MM.1S (cell line): ENCODE data around the gene PRAMEF13.
"Not testable (repeated sequence)": the region's sequence is repeated elsewhere in the genome, so short reads cannot be mapped to it uniquely, and the experiment has no call there.

ENCODE experiments used
- DNase-seq: peaks from one replicate; pipeline ENCODE4 v3.0.0-alpha.2; 2015
- H2AFZ ChIP-seq: fragments of 300-600 bp; sonication (generic); 2 replicates; pipeline ENCODE4 v1.6.0; 2016; ENCODE audit warnings: antibody characterized with exemption, low read length
- H3F3A ChIP-seq: fragments of 300-600 bp; sonication (generic); 2 replicates; pipeline ENCODE4 v1.6.1; 2016; ENCODE audit warnings: mild to moderate bottlenecking, antibody characterized with exemption, low read length, moderate library complexity, mixed read lengths; ENCODE audit not compliant: insufficient read depth
- H3K27ac ChIP-seq: fragments of 300-600 bp; sonication (generic); 2 replicates; pipeline ENCODE4 v1.5.1; 2016; ENCODE audit warnings: mild to moderate bottlenecking, low read length
- H3K27me3 ChIP-seq: fragments of 300-600 bp; sonication (generic); replicated peaks from 2 replicates; pipeline ENCODE4 v1.6.0; 2016; ENCODE audit warnings: low read length; ENCODE audit not compliant: insufficient read depth
- H3K36me3 ChIP-seq: fragments of 300-600 bp; sonication (generic); replicated peaks from 2 replicates; pipeline ENCODE4 v1.6.1; 2016; ENCODE audit warnings: mild to moderate bottlenecking, low read length, mixed read lengths; ENCODE audit not compliant: insufficient read depth
- H3K4me1 ChIP-seq: fragments of 300-600 bp; sonication (generic); 2 replicates; pipeline ENCODE4 v1.6.1; 2016; ENCODE audit warnings: low read length, mixed read lengths
- H3K4me2 ChIP-seq: fragments of 300-600 bp; sonication (generic); 2 replicates; pipeline ENCODE4 v1.6.0; 2016; ENCODE audit warnings: low read depth, low read length
- H3K4me3 ChIP-seq: fragments of 300-600 bp; sonication (generic); 2 replicates; pipeline ENCODE4 v1.5.1; 2016; ENCODE audit warnings: low read length, mixed read lengths
- H3K79me2 ChIP-seq: fragments of 300-600 bp; sonication (generic); 2 replicates; pipeline ENCODE4 v1.6.1; 2016; ENCODE audit warnings: mixed run types, low read length, mixed read lengths
- H3K9ac ChIP-seq: fragments of 300-600 bp; sonication (generic); 2 replicates; pipeline ENCODE4 v1.6.1; 2016; ENCODE audit warnings: low read length, mixed read lengths
- H3K9me2 ChIP-seq: fragments of 300-600 bp; sonication (generic); replicated peaks from 2 replicates; pipeline ENCODE4 v1.6.1; 2016; ENCODE audit warnings: mild to moderate bottlenecking, low read length, mixed read lengths; ENCODE audit not compliant: insufficient read depth
- H3K9me3 ChIP-seq: fragments of 300-600 bp; sonication (generic); replicated peaks from 2 replicates; pipeline ENCODE4 v1.6.1; 2016; ENCODE audit warnings: mild to moderate bottlenecking, low read length, mixed read lengths; ENCODE audit not compliant: insufficient read depth
- H4K20me1 ChIP-seq: fragments of 300-600 bp; sonication (generic); 2 replicates; pipeline ENCODE4 v1.6.1; 2016; ENCODE audit warnings: mild to moderate bottlenecking, low read length, moderate library complexity, mixed read lengths; ENCODE audit not compliant: insufficient read depth

PRAMEF13 gene

GRCh38 chr1:13155909-13156308 is 45.3 kb downstream of the PRAMEF13 start, which contains the start of gene PRAMEF26:
TSS of gene PRAMEF26 (minus strand) at chr1:13156009. CDS start at chr1:13153095, 2,914 bp downstream.
- not testable (repeated sequence) for H3K27ac ChIP-seq, H3K9me3 ChIP-seq, H3K79me2 ChIP-seq, H3K27me3 ChIP-seq, H2AFZ ChIP-seq, H3K4me2 ChIP-seq, H3K4me3 ChIP-seq, H4K20me1 ChIP-seq, H3K36me3 ChIP-seq, DNase-seq, H3K4me1 ChIP-seq, H3F3A ChIP-seq, H3K9me2 ChIP-seq, H3K9ac ChIP-seq
